Heart right ventricle (tissue), 16 donors: ENCODE results near the gene GASK1B. TPM values are rescaled to one million over a fixed set of nuclear protein-coding genes. Genes with fewer than 3 reads are reported as not detected.

Source experiments
- ATAC-seq, 8 donors: fragments of 200-7000 bp; cut with Tn5 transposase; one replicate each; pipeline ENCODE4 v1.9.1; 2020; ENCODE audit warnings: mild to moderate bottlenecking in 8 of 8, moderate library complexity in 8 of 8, moderate number of reproducible peaks in 1 of 8
- DNase-seq, 2 donors: peaks; one replicate each; pipeline ENCODE4 v3.0.0-alpha.2; 2020
- H3K27ac ChIP-seq, 10 donors: fragments of 200-600 bp; sonication (generic) in 2 of 10; one replicate each; pipeline versions ENCODE4 v1.5.0 to v1.8.0; 2020 to 2022; ENCODE audit warnings: mild to moderate bottlenecking in 3 of 10
- H3K27me3 ChIP-seq, 7 donors: fragments of 200-600 bp; one replicate each; pipeline ENCODE4 v1.8.0; 2021 to 2022; ENCODE audit warnings: mild to moderate bottlenecking in 2 of 7
- H3K36me3 ChIP-seq, 9 donors: fragments of 200-600 bp; sonication (generic) in 1 of 9; one replicate each; pipeline versions ENCODE4 v1.5.0 to v1.8.0; 2020 to 2022; ENCODE audit warnings: mild to moderate bottlenecking in 2 of 9
- H3K4me1 ChIP-seq, 9 donors: fragments of 200-600 bp; sonication (generic) in 1 of 9; one replicate each; pipeline versions ENCODE4 v1.5.0 to v1.8.0; 2020 to 2022; ENCODE audit warnings: mild to moderate bottlenecking in 4 of 9
- H3K4me3 ChIP-seq, 10 donors: fragments of 200-600 bp; sonication (generic) in 2 of 10; one replicate each; pipeline versions ENCODE4 v1.5.0 to v1.8.0; 2020 to 2022; ENCODE audit warnings: mild to moderate bottlenecking in 7 of 10, moderate library complexity in 2 of 10
- H3K9me3 ChIP-seq, 11 donors: fragments of 200-600 bp in 10 of 11; sonication (generic) in 2 of 11; one replicate each; pipeline versions ENCODE4 v1.5.0 to v1.8.0; 2013 to 2022; ENCODE audit warnings: mild to moderate bottlenecking in 2 of 11, control low read depth in 1 of 11, moderate library complexity in 1 of 11
- CTCF ChIP-seq, 9 donors: fragments of 200-600 bp; sonication (generic) in 2 of 9; IDR thresholded peaks; one replicate each; pipeline versions ENCODE4 v1.5.0 to v1.8.0; 2021 to 2022; ENCODE audit warnings: antibody characterized with exemption in 9 of 9, mild to moderate bottlenecking in 5 of 9, moderate library complexity in 1 of 9
- WGBS, 2 donors: extraction: QIAGEN DNeasy Blood & Tissue Kit; methylation state at CpG; one replicate each; pipeline ENCODE4 v1.1.7; 2013; ENCODE audit warnings: inconsistent platforms in 1 of 2; 5-methylcytosine and 5-hydroxymethylcytosine counted together
- intact Hi-C, 10 donors: fragments of 100-400 bp; cut with DNase I; formaldehyde crosslinking; loops; one replicate each; pipeline versions ENCODE4 v1.11.1 to v1.14.2; 2022
- polyA plus RNA-seq, 2 donors: library from polyadenylated mRNA; stranded (reverse); fragments of 200-250 nt; gene quantifications; one replicate each; pipeline ENCODE4 v1.2.3, GENCODE V29; 2013
- total RNA-seq, 10 donors: library from RNA; stranded (reverse); fragmentation: NEBNext Ultra II Directional in 3 of 10; extraction: Animal tissue kit (Norgen Biotek cat#: 25700) in 3 of 10; gene quantifications; one replicate each; pipeline versions ENCODE4 v1.2.1 to v1.2.4, GENCODE V29; 2021 to 2023
- donor health status: Arrhythmogenic right ventricular cardiomyopathy.
- donor health status: ischemic (EF 13 %, LVEDD 7.1; RV severe dilation, severe dysfunction).
- donor health status: healthy with polysubstance abuse.
- donor health status: DM: no; HTN: yes; CAD: no.
- donor health status: DM: no; HTN: no; CAD: no.
- donor health status: ischemic (EF 25% LVEDD 6.9; RV normal size, moderate dysfunction).
- donor health status: ischemic (EF 25% LVEDD 5.7; RV mildly dilated, moderate dysfunction).
- donor health status: healthy.
- donor health status: DM: yes; HTN: yes; CAD: no.
- donor health status: Ischemic cardiomyopathy.
- donor health status: ischemic (EF 35%, LVEDD 5.7; RV mildly dilated, moderate dysfunction).
- donor health status: nonischemic (EF 11% LVEDD 7.7; RV severe dilation, severe dysfunction).
- donor health status: DM: yes; HTN: yes; CAD: no.
- donor health status: PGD.
- donor health status: ischemic (EF 29% LVEDD 5.4; RV normal size, mild dysfunction).
- donor health status: nonischemic (EF 23%, LVEDD 6.1; RV moderate dilation, normal function).

GASK1B gene
- total and polyA plus RNA-seq, 12 donors = 12.4 to 109 (median 79.4) TPM

- Histone ChIP-seq H3K4me3 (no peak overlapping the region), H3K27me3 (no peaks in the 10 kb centered on the region), H3K36me3 (peaks cover 0 to 49% (median 29%) of the 10 kb centered on the region in 9 donors), H3K4me1 (peaks cover 0 to 56% (median 34%) of the 10 kb centered on the region in 9 donors), H3K9me3 (no peaks in the 10 kb centered on the region), H3K27ac (peak overlapping the region in 1 of 10 donors; percentile 11)
- ATAC-seq (peak in 6 of 8 donors; percentile 46 to 66 (median 62)), DNase-seq (no peak)
- 33 to 35% methylated on average over 1 of the region's 1 CpG for WGBS, 2 donors
- no peak for TF ChIP-seq CTCF (IDR thresholded peaks at IDR 0.05)
- intact Hi-C loops = loop anchor here in 1 of 10 donors (5.0 kb wide), 1 partner anchor 36 kb away; no protein-coding TSS in a partner anchor
Measured at GRCh38 chr4:158131027-158131426, 41.8 kb downstream of the GASK1B start.

- peaks cover 0 to 55% (median 29%) of the 10 kb centered on the region in 9 donors for H3K36me3 ChIP-seq
- ATAC-seq (no peak), DNase-seq (no peak)
- no peak for TF ChIP-seq CTCF (IDR thresholded peaks at IDR 0.05)
- no peaks in the 10 kb centered on the region for H3K9me3 ChIP-seq
- no peaks in the 10 kb centered on the region for H3K27me3 ChIP-seq
- intact Hi-C loops = loop anchor here in 1 of 10 donors (5.0 kb wide), 1 partner anchor 37 kb away; no protein-coding TSS in a partner anchor
- no peak overlapping the region for H3K4me3 ChIP-seq
- peak overlapping the region in 1 of 10 donors; percentile 11 for H3K27ac ChIP-seq
- 97 to 99% methylated on average over 2 of the region's 2 CpGs for WGBS, 2 donors
- peaks cover 0 to 56% (median 34%) of the 10 kb centered on the region in 9 donors for H3K4me1 ChIP-seq
Measured at GRCh38 chr4:158130204-158130603, 42.6 kb downstream of the GASK1B start.

GRCh38 chr4:158129694-158130093 is 43.1 kb downstream of the GASK1B start:
- Histone ChIP-seq H3K4me1 (peaks cover 0 to 51% (median 32%) of the 10 kb centered on the region in 9 donors), H3K27ac (no peak overlapping the region), H3K4me3 (no peak overlapping the region), H3K27me3 (no peaks in the 10 kb centered on the region), H3K36me3 (peaks cover 0 to 60% (median 29%) of the 10 kb centered on the region in 9 donors), H3K9me3 (no peaks in the 10 kb centered on the region)
- intact Hi-C loops = loop anchor here in 1 of 10 donors (5.0 kb wide), 1 partner anchor 38 kb away; no protein-coding TSS in a partner anchor
- no peak for TF ChIP-seq CTCF (IDR thresholded peaks at IDR 0.05)
- ATAC-seq (no peak), DNase-seq (no peak)
- WGBS, 2 donors = 73 to 85% methylated on average over 2 of the region's 2 CpGs

DNA sequence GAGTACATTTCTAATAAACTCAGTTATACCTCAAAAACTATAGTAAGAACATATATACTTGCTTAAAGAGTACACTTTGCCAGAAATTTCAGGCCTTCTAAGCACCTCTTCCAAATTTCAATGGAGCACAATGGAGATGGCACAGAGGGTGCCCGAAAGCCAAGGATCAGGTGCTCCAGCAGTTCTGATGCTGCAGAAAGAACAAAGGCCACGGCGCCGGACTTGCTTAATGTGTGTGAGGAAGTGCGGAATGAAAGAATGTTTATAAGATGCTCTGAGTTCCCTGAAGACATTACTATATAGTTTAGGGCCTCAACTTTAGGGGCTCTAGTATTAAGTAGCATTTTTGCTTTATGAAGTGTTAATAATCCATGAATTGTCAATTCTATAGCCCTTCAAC is 44.3 kb downstream of the GASK1B start:
- Histone ChIP-seq H3K9me3 (no peaks in the 10 kb centered on the region), H3K27me3 (no peaks in the 10 kb centered on the region), H3K27ac (no peak overlapping the region), H3K4me3 (no peak overlapping the region), H3K36me3 (peaks cover 0 to 67% (median 29%) of the 10 kb centered on the region in 9 donors), H3K4me1 (peaks cover 0 to 40% (median 20%) of the 10 kb centered on the region in 9 donors)
- DNase-seq = no peak
- intact Hi-C loops = no loop called here
- ATAC-seq = no peak
- no peak for TF ChIP-seq CTCF (IDR thresholded peaks at IDR 0.05)
- WGBS, 2 donors = 95 to 97% methylated on average over 5 of the region's 5 CpGs
